GM18867 (cell line): ENCODE measurements around the gene SLC17A9.
"Not testable (repeated sequence)": the region's sequence is repeated elsewhere in the genome, so short reads cannot be mapped to it uniquely, and the experiment has no call there.

ENCODE experiments used
- ATAC-seq: cut with Tn5 transposase; IDR thresholded peaks from one replicate; pipeline ENCODE4 v1.9.1; 2021; ENCODE audit warnings: mild to moderate bottlenecking, moderate library complexity; ENCODE audit not compliant: unreplicated experiment

Gene SLC17A9

GRCh38 chr20:62955519-62956386 is 3.2 kb downstream of the SLC17A9 start:
- no peak for ATAC-seq

- ATAC-seq, result no peak
These were observed 4.1 kb downstream of the SLC17A9 start for GRCh38 chr20:62956387-62957135.

- no peak for ATAC-seq
These were observed 4.9 kb downstream of the SLC17A9 start for GRCh38 chr20:62957136-62958117.

GRCh38 chr20:62958388-62959100 is 6.0 kb downstream of the SLC17A9 start:
- no peak for ATAC-seq

- ATAC-seq, result no peak
These were observed 6.8 kb downstream of the SLC17A9 start for GRCh38 chr20:62959101-62959971.

GRCh38 chr20:62959998-62960436 is 7.5 kb downstream of the SLC17A9 start:
- no peak for ATAC-seq

GRCh38 chr20:62960446-62961309 is 8.2 kb downstream of the SLC17A9 start:
- not testable (repeated sequence) for ATAC-seq

- ATAC-seq, result no peak
These were observed 8.8 kb downstream of the SLC17A9 start for GRCh38 chr20:62961310-62961783.

GRCh38 chr20:62961799-62962198 is 9.3 kb downstream of the SLC17A9 start:
- no peak for ATAC-seq

- ATAC-seq, result no peak
These were observed 9.8 kb downstream of the SLC17A9 start for GRCh38 chr20:62962221-62962879.

- no peak for ATAC-seq
These were observed 10.5 kb downstream of the SLC17A9 start for GRCh38 chr20:62962891-62963613.

- no peak for ATAC-seq
These were observed 11.3 kb downstream of the SLC17A9 start for GRCh38 chr20:62963614-62964397.

GRCh38 chr20:62964700-62965099 is 12.2 kb downstream of the SLC17A9 start:
- no peak for ATAC-seq

- no peak for ATAC-seq
These were observed 12.9 kb downstream of the SLC17A9 start for GRCh38 chr20:62965363-62965771.

- no peak for ATAC-seq
These were observed 14.0 kb downstream of the SLC17A9 start for GRCh38 chr20:62966212-62967148.
